ENCODE results near the gene COL5A1.

DNA sequence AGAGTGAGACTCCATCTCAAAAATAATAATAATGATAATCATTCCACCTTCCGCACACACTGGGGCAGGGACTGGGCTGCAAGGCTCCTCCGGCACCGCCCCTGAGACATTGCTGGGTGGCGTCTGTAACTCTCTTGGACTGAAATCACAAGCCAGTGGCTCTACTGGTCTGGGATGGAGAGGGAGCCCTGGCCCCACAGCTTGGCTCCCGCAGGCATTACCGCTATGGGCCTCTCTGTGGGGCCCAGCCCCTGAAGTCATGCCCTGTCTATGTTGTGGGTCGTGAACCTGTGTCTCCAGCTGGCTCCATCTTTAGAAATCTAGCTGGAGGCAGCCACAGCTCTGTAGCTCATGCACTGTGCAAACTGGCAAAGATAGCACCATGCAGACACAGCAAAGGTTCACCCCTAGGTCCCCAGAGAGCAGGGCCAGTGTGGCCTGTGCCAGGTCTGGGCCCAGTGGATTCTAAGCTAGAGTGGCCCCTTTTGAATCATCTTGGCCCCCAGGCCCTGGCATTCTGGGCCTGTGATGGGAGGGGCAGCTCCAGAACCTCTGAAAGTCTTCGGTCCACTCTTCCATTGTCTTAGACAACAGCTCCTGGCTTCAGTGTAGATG, 36.1 kb upstream of the COL5A1 start:
- TF ChIP-seq POLR2AphosphoS5 (IDR thresholded peaks at IDR 0.05; ENCODE audit: borderline replicate concordance, low read depth, low read length) (no peak), EZH2 (IDR thresholded peaks at IDR 0.05) (no peak), FOXP2 (optimal IDR thresholded peaks at IDR 0.05; ENCODE audit: control extremely low read depth, extremely low read length, insufficient read depth) (no peak)

All from SK-N-MC (cell line).